H9 (cell line): ENCODE results near the gene AP3B2. TPM values are rescaled to one million over a fixed set of nuclear protein-coding genes. Genes with fewer than 3 reads are reported as not detected.

ENCODE experiments used
- DNase-seq: peaks from one replicate; pipeline ENCODE4 v3.0.0-alpha.2; 2017
- H2AFZ ChIP-seq: one replicate; pipeline ENCODE4 v1.6.1; 2013; ENCODE audit warnings: mild to moderate bottlenecking, low read length, control low read depth, moderate library complexity
- H2AK5ac ChIP-seq: 2 replicates; pipeline ENCODE4 v1.6.1; 2013; ENCODE audit warnings: low read length, control low read depth, mixed read lengths; ENCODE audit not compliant: insufficient read length
- H2BK120ac ChIP-seq: one replicate; pipeline ENCODE4 v1.6.1; 2013; ENCODE audit warnings: low read depth, mild to moderate bottlenecking, low read length, control low read depth, inconsistent platforms; ENCODE audit not compliant: poor library complexity, severe bottlenecking
- H2BK12ac ChIP-seq: 2 replicates; pipeline ENCODE4 v1.6.1; 2013; ENCODE audit warnings: low read length, control low read depth, mixed read lengths, low read depth; ENCODE audit not compliant: insufficient read length
- H2BK15ac ChIP-seq: 2 replicates; pipeline ENCODE4 v1.6.1; 2013; ENCODE audit warnings: low read depth, low read length, control low read depth
- H2BK20ac ChIP-seq: one replicate; pipeline ENCODE4 v1.6.1; 2013; ENCODE audit warnings: low read depth, mild to moderate bottlenecking, low read length, control low read depth, inconsistent platforms; ENCODE audit not compliant: poor library complexity, severe bottlenecking
- H2BK5ac ChIP-seq: 2 replicates; pipeline ENCODE4 v1.6.1; 2013; ENCODE audit warnings: low read length, control low read depth, mixed read lengths; ENCODE audit not compliant: insufficient read length
- H3K14ac ChIP-seq: 2 replicates; pipeline ENCODE4 v1.6.1; 2013; ENCODE audit warnings: low read length, control low read depth; ENCODE audit not compliant: insufficient read depth
- H3K18ac ChIP-seq: 2 replicates; pipeline ENCODE4 v1.6.1; 2013; ENCODE audit warnings: low read depth, mild to moderate bottlenecking, mixed read lengths, low read length, control low read depth; ENCODE audit not compliant: insufficient read length
- H3K23ac ChIP-seq: 2 replicates; pipeline ENCODE4 v1.6.1; 2013; ENCODE audit warnings: low read length, control low read depth, mixed read lengths, low read depth; ENCODE audit not compliant: insufficient read length
- H3K23me2 ChIP-seq: 2 replicates; pipeline ENCODE4 v1.6.1; 2013; ENCODE audit warnings: low read depth, mild to moderate bottlenecking, mixed read lengths, low read length, control low read depth; ENCODE audit not compliant: insufficient read length, poor library complexity, severe bottlenecking
- H3K27ac ChIP-seq: 2 replicates; pipeline ENCODE4 v1.5.1; 2013; ENCODE audit warnings: low read length, control low read depth, mixed read lengths, low read depth; ENCODE audit not compliant: insufficient read length
- H3K27me3 ChIP-seq: 2 replicates; pipeline ENCODE4 v1.6.1; 2013; ENCODE audit warnings: low read length, control low read depth, inconsistent platforms; ENCODE audit not compliant: insufficient read depth
- H3K4ac ChIP-seq: 2 replicates; pipeline ENCODE4 v1.6.1; 2013; ENCODE audit warnings: low read depth, mild to moderate bottlenecking, control low read depth, inconsistent platforms, low read length, moderate library complexity
- H3K4me1 ChIP-seq: 2 replicates; pipeline ENCODE4 v1.6.1; 2013; ENCODE audit warnings: low read length, control low read depth, inconsistent platforms; ENCODE audit not compliant: insufficient read depth
- H3K4me2 ChIP-seq: 2 replicates; pipeline ENCODE4 v1.6.1; 2013; ENCODE audit warnings: low read length, control low read depth, mixed read lengths; ENCODE audit not compliant: insufficient read length, insufficient read depth
- H3K56ac ChIP-seq: 2 replicates; pipeline ENCODE4 v1.6.1; 2013; ENCODE audit warnings: low read depth, mild to moderate bottlenecking, mixed read lengths, low read length, control low read depth; ENCODE audit not compliant: insufficient read length
- H3K79me1 ChIP-seq: 2 replicates; pipeline ENCODE4 v1.6.1; 2013; ENCODE audit warnings: low read depth, mild to moderate bottlenecking, moderate library complexity, low read length, control low read depth, inconsistent platforms; ENCODE audit not compliant: insufficient read depth, poor library complexity, severe bottlenecking
- H3K79me2 ChIP-seq: 2 replicates; pipeline ENCODE4 v1.6.1; 2013; ENCODE audit warnings: low read length, control low read depth, inconsistent platforms; ENCODE audit not compliant: insufficient read depth
- H3K9ac ChIP-seq: 2 replicates; pipeline ENCODE4 v1.6.1; 2013; ENCODE audit warnings: low read length, control low read depth, mixed read lengths; ENCODE audit not compliant: insufficient read length; ENCODE audit errors: extremely low read depth
- H3K9me3 ChIP-seq: one replicate; pipeline ENCODE4 v1.6.1; 2013; ENCODE audit warnings: low read depth, low read length, inconsistent platforms; ENCODE audit not compliant: control insufficient read depth
- H3T11ph ChIP-seq: one replicate; pipeline ENCODE4 v1.6.1; 2013; ENCODE audit warnings: mild to moderate bottlenecking, low read length, control low read depth, inconsistent platforms
- H4K20me1 ChIP-seq: one replicate; pipeline ENCODE4 v1.6.1; 2013; ENCODE audit not compliant: control insufficient read depth, insufficient read length, insufficient read depth
- H4K5ac ChIP-seq: 2 replicates; pipeline ENCODE4 v1.6.1; 2013; ENCODE audit warnings: low read depth, mild to moderate bottlenecking, mixed read lengths, low read length, control low read depth; ENCODE audit not compliant: insufficient read length
- H4K8ac ChIP-seq: replicated peaks from 2 replicates; pipeline ENCODE4 v1.6.1; 2013; ENCODE audit warnings: low read length, control low read depth, mixed read lengths, low read depth; ENCODE audit not compliant: insufficient read length
- H4K91ac ChIP-seq: 2 replicates; pipeline ENCODE4 v1.6.1; 2013; ENCODE audit warnings: low read depth, mild to moderate bottlenecking, moderate library complexity, mixed read lengths, low read length, control low read depth; ENCODE audit not compliant: insufficient read length
- H3K27ac Mint-ChIP-seq, 3 experiments: 2 replicates in 2 of 3; 3 replicates in 1 of 3; pipeline ENCODE4 v1.8.0; 2020 to 2021; ENCODE audit warnings: mixed read lengths in 3 of 3, mild to moderate bottlenecking in 1 of 3, moderate library complexity in 1 of 3
- H3K27me3 Mint-ChIP-seq: 2 replicates; pipeline ENCODE4 v1.8.0; 2021; ENCODE audit warnings: low read depth, mild to moderate bottlenecking, moderate library complexity, mixed read lengths
- H3K36me3 Mint-ChIP-seq, 3 experiments: 2 replicates in 2 of 3; 3 replicates in 1 of 3; pipeline ENCODE4 v1.8.0; 2020 to 2021; ENCODE audit warnings: low read depth in 3 of 3, mixed read lengths in 3 of 3; ENCODE audit not compliant: insufficient read depth in 1 of 3
- H3K4me1 Mint-ChIP-seq, 2 experiments: 2 replicates each; pipeline ENCODE4 v1.8.0; 2020; ENCODE audit warnings: mixed read lengths in 2 of 2
- H3K4me3 Mint-ChIP-seq, 2 experiments: 2 replicates in 1 of 2; 3 replicates in 1 of 2; pipeline ENCODE4 v1.8.0; 2020 to 2021; ENCODE audit warnings: mild to moderate bottlenecking in 2 of 2, mixed read lengths in 2 of 2, moderate library complexity in 1 of 2
- H3K9me3 Mint-ChIP-seq, 2 experiments: 2 replicates in 1 of 2; 3 replicates in 1 of 2; pipeline ENCODE4 v1.8.0; 2020; ENCODE audit warnings: mild to moderate bottlenecking in 2 of 2, mixed read lengths in 2 of 2, moderate library complexity in 1 of 2
- WGBS: extraction: QIAGEN DNeasy Blood & Tissue Kit; methylation state at CpG from one replicate; pipeline ENCODE4 v1.1.7; 2013; ENCODE audit warnings: missing lambda C conversion rate, low lambda C conversion rate, mixed read lengths; ENCODE audit not compliant: insufficient read length; ENCODE audit errors: extremely low coverage; 5-methylcytosine and 5-hydroxymethylcytosine counted together
- total RNA-seq: library from RNA; stranded (reverse); gene quantifications from 2 replicates; pipeline ENCODE4 v1.2.1, GENCODE V29; 2021
- TF ChIP-seq, protein P1 (sequence below): fragments of 200-600 bp; sonication (generic); conservative IDR thresholded peaks from 3 replicates; pipeline ENCODE4 v1.8.0; 2021; ENCODE audit warnings: antibody characterized with exemption, mild to moderate bottlenecking

The AP3B2 gene
- total RNA-seq, 1 experiment from 2014 or later = 10.6 TPM

DNA sequence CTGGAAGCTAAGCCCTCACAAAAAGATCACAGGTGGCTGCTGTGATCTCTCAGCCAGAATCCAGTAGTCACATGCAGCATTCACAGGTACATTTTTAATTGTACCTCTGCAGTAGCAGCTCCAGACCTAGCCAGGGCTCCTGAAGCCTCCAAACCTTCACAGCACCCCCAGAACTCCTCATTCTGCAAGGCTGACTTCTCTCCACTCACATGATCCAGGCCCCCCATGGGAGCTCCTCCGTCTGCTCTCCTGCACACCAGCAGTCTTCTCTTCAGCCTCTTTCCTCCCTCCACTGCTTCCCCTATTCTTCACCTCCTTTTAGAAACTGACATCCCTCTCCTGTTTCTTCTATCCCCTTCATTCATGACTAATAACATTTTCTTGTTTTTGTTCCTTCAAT is 49.3 kb downstream of the AP3B2 start:
- Histone ChIP-seq H3K56ac (no peak overlapping the region), H2BK15ac (no peak overlapping the region), H4K8ac (no peak overlapping the region), H2BK12ac (no peak overlapping the region), H4K5ac (no peak overlapping the region), H3K14ac (no peak overlapping the region), H3K18ac (no peak overlapping the region), H3K23me2 (no peaks in the 10 kb centered on the region), H2BK20ac (no peak overlapping the region), H4K91ac (no peak overlapping the region), H4K20me1 (no peaks in the 10 kb centered on the region), H3K9ac (no peak overlapping the region), H3K27me3 (no peaks in the 10 kb centered on the region), H3K27ac (no peak overlapping the region), H2AK5ac (no peak overlapping the region), H2BK120ac (no peak overlapping the region), H3T11ph (no peak overlapping the region), H3K79me2 (no peaks in the 10 kb centered on the region), H3K23ac (no peak overlapping the region), H3K4ac (no peak overlapping the region), H3K9me3 (no peaks in the 10 kb centered on the region), H3K79me1 (no peaks in the 10 kb centered on the region), H3K4me2 (no peak overlapping the region), H2AFZ (no peak overlapping the region), H2BK5ac (no peak overlapping the region), H3K4me1 (no peaks in the 10 kb centered on the region)
- DNase-seq = no peak
- Mint-ChIP-seq H3K4me1 (peaks cover 4 to 5% of the 10 kb centered on the region in 2 experiments), H3K27ac (no peak overlapping the region), H3K9me3 (no peaks in the 10 kb centered on the region), H3K36me3 (no peaks in the 10 kb centered on the region; a peak in 1 of 7 replicates), H3K4me3 (no peak overlapping the region), H3K27me3 (peaks cover 31% of the 10 kb centered on the region)
- TF ChIP-seq, protein P1, sequence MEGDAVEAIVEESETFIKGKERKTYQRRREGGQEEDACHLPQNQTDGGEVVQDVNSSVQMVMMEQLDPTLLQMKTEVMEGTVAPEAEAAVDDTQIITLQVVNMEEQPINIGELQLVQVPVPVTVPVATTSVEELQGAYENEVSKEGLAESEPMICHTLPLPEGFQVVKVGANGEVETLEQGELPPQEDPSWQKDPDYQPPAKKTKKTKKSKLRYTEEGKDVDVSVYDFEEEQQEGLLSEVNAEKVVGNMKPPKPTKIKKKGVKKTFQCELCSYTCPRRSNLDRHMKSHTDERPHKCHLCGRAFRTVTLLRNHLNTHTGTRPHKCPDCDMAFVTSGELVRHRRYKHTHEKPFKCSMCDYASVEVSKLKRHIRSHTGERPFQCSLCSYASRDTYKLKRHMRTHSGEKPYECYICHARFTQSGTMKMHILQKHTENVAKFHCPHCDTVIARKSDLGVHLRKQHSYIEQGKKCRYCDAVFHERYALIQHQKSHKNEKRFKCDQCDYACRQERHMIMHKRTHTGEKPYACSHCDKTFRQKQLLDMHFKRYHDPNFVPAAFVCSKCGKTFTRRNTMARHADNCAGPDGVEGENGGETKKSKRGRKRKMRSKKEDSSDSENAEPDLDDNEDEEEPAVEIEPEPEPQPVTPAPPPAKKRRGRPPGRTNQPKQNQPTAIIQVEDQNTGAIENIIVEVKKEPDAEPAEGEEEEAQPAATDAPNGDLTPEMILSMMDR = no peak
- no CpG with 5 or more reads among the region's 1 CpG for WGBS
